Mucosa of stomach (tissue), 1 donor: ENCODE measurements around the gene NEDD1.

Source experiments
- H3K27me3 ChIP-seq: one replicate; pipeline ENCODE4 v1.7.0; 2013; ENCODE audit warnings: mild to moderate bottlenecking, low read length; ENCODE audit not compliant: control insufficient read depth, insufficient read depth
- H3K36me3 ChIP-seq: one replicate; pipeline ENCODE4 v1.7.0; 2013; ENCODE audit warnings: low read length; ENCODE audit not compliant: control insufficient read depth, insufficient read depth
- H3K4me1 ChIP-seq: one replicate; pipeline ENCODE4 v1.7.0; 2013; ENCODE audit warnings: mild to moderate bottlenecking, low read length; ENCODE audit not compliant: control insufficient read depth, insufficient read depth
- H3K4me3 ChIP-seq: one replicate; pipeline ENCODE4 v1.7.0; 2013; ENCODE audit warnings: low read length
- H3K9ac ChIP-seq: one replicate; pipeline ENCODE4 v1.7.0; 2013; ENCODE audit warnings: mild to moderate bottlenecking, low read length, moderate library complexity
- H3K9me3 ChIP-seq: one replicate; pipeline ENCODE4 v1.7.0; 2013; ENCODE audit warnings: mild to moderate bottlenecking, low read length, moderate library complexity; ENCODE audit not compliant: control insufficient read depth
- donor health status: Pancreatic carcinoma.

Gene NEDD1

GRCh38 chr12:96879301-96879700, 27.8 kb upstream of the NEDD1 start:
- Histone ChIP-seq H3K4me1 (no peaks in the 10 kb centered on the region), H3K9me3 (no peaks in the 10 kb centered on the region), H3K4me3 (no peak overlapping the region), H3K36me3 (no peaks in the 10 kb centered on the region), H3K9ac (no peak overlapping the region), H3K27me3 (no peaks in the 10 kb centered on the region)

GRCh38 chr12:96880220-96880619, 26.8 kb upstream of the NEDD1 start:
- Histone ChIP-seq H3K9ac (no peak overlapping the region), H3K9me3 (no peaks in the 10 kb centered on the region), H3K36me3 (no peaks in the 10 kb centered on the region), H3K27me3 (no peaks in the 10 kb centered on the region), H3K4me3 (no peak overlapping the region), H3K4me1 (no peaks in the 10 kb centered on the region)

- H3K36me3 ChIP-seq: no peaks in the 10 kb centered on the region
- no peaks in the 10 kb centered on the region for H3K4me1 ChIP-seq
- H3K27me3 ChIP-seq: no peaks in the 10 kb centered on the region
- no peaks in the 10 kb centered on the region for H3K9me3 ChIP-seq
- no peak overlapping the region for H3K9ac ChIP-seq
- H3K4me3 ChIP-seq: no peak overlapping the region
These were observed 25.4 kb upstream of the NEDD1 start for GRCh38 chr12:96881608-96882007.

- Histone ChIP-seq H3K27me3 (no peaks in the 10 kb centered on the region), H3K9me3 (no peaks in the 10 kb centered on the region), H3K9ac (no peak overlapping the region), H3K4me1 (no peaks in the 10 kb centered on the region), H3K36me3 (no peaks in the 10 kb centered on the region), H3K4me3 (no peak overlapping the region)
These were observed 24.2 kb upstream of the NEDD1 start for GRCh38 chr12:96882862-96883261.

- H3K9me3 ChIP-seq: no peaks in the 10 kb centered on the region
- no peak overlapping the region for H3K4me3 ChIP-seq
- no peaks in the 10 kb centered on the region for H3K27me3 ChIP-seq
- no peak overlapping the region for H3K9ac ChIP-seq
- H3K4me1 ChIP-seq: no peaks in the 10 kb centered on the region
- H3K36me3 ChIP-seq: no peaks in the 10 kb centered on the region
These were observed 23.5 kb upstream of the NEDD1 start for GRCh38 chr12:96883571-96883970.

- H3K4me3 ChIP-seq: no peak overlapping the region
- H3K36me3 ChIP-seq: no peaks in the 10 kb centered on the region
- H3K9me3 ChIP-seq: no peaks in the 10 kb centered on the region
- H3K27me3 ChIP-seq: no peaks in the 10 kb centered on the region
- no peaks in the 10 kb centered on the region for H3K4me1 ChIP-seq
- no peak overlapping the region for H3K9ac ChIP-seq
These were observed 19.9 kb upstream of the NEDD1 start for GRCh38 chr12:96886998-96887677.

- Histone ChIP-seq H3K9ac (no peak overlapping the region), H3K27me3 (no peaks in the 10 kb centered on the region), H3K9me3 (no peaks in the 10 kb centered on the region), H3K4me1 (no peaks in the 10 kb centered on the region), H3K4me3 (no peak overlapping the region), H3K36me3 (no peaks in the 10 kb centered on the region)
These were observed 17.7 kb upstream of the NEDD1 start for GRCh38 chr12:96889273-96889933.

- no peaks in the 10 kb centered on the region for H3K27me3 ChIP-seq
- H3K4me3 ChIP-seq: no peak overlapping the region
- no peaks in the 10 kb centered on the region for H3K9me3 ChIP-seq
- H3K36me3 ChIP-seq: no peaks in the 10 kb centered on the region
- H3K4me1 ChIP-seq: no peaks in the 10 kb centered on the region
- no peak overlapping the region for H3K9ac ChIP-seq
These were observed 16.7 kb upstream of the NEDD1 start for GRCh38 chr12:96890331-96890730.

- Histone ChIP-seq H3K36me3 (no peaks in the 10 kb centered on the region), H3K27me3 (no peaks in the 10 kb centered on the region), H3K9me3 (no peaks in the 10 kb centered on the region), H3K9ac (no peak overlapping the region), H3K4me1 (no peaks in the 10 kb centered on the region), H3K4me3 (no peak overlapping the region)
These were observed 15.0 kb upstream of the NEDD1 start for GRCh38 chr12:96892104-96892503.

GRCh38 chr12:96897421-96897820, 9.6 kb upstream of the NEDD1 start:
- H3K36me3 ChIP-seq: no peaks in the 10 kb centered on the region
- no peak overlapping the region for H3K4me3 ChIP-seq
- no peaks in the 10 kb centered on the region for H3K9me3 ChIP-seq
- no peaks in the 10 kb centered on the region for H3K4me1 ChIP-seq
- no peak overlapping the region for H3K9ac ChIP-seq
- no peaks in the 10 kb centered on the region for H3K27me3 ChIP-seq

GRCh38 chr12:96901175-96901574, 5.9 kb upstream of the NEDD1 start:
- Histone ChIP-seq H3K4me1 (no peaks in the 10 kb centered on the region), H3K9ac (no peak overlapping the region), H3K4me3 (no peak overlapping the region), H3K36me3 (no peaks in the 10 kb centered on the region), H3K27me3 (no peaks in the 10 kb centered on the region), H3K9me3 (no peaks in the 10 kb centered on the region)

- Histone ChIP-seq H3K9me3 (no peaks in the 10 kb centered on the region), H3K36me3 (no peaks in the 10 kb centered on the region), H3K4me1 (no peaks in the 10 kb centered on the region), H3K9ac (no peak overlapping the region), H3K27me3 (no peaks in the 10 kb centered on the region), H3K4me3 (no peak overlapping the region)
These were observed 5.0 kb upstream of the NEDD1 start for GRCh38 chr12:96902076-96902475.
